HG02885 (cell line): ENCODE measurements around the gene POLE4.
A peak's percentile ranks its signal among the peaks of the same experiment; 100 is the strongest.

Experiments
- ATAC-seq: cut with Tn5 transposase; IDR thresholded peaks from one replicate; pipeline ENCODE4 v1.9.1; 2021; ENCODE audit warnings: mild to moderate bottlenecking; ENCODE audit not compliant: unreplicated experiment, poor library complexity

The POLE4 gene

DNA sequence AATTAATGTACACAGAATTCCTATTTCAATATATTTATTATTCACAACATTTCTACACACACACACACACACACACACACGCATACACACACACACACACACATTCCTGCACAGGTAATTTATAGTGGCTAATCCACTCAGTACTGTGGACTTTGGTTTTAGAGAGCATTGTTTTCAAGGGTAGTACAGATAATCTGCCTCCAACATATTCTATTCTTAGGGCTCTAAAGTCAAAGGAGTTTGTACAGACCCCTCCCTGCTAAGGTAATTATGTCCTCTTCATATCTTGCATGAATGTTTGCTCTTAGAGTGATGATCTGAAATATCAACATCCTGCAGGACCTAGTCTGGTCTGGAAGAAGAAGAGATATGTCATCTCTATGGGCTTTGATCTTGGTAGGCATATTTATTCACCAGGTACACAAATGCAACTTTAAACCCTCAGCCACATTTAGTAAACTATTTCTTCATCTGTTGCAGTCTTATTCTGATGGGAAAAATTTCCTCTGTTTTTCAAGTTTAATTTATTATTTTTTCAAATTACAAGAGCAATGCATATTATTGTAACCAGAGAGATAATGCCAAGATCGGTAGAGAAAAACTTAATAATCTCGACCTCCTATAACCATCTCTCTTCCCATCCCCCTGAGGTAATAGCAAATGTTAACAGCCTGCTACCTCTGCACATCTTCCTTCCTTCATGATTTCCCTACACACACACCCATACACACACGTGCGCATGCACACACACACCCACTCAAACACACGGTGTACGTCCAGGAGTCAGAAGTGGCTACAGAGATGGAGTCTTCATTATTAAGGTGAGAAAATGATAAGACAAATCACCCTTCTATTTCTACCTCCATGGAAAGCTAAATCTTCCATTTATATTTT is 18.3 kb upstream of the POLE4 start:
- no peak for ATAC-seq

- ATAC-seq = no peak
Measured at GRCh38 chr2:74941284-74941683, 17.2 kb upstream of the POLE4 start.

DNA sequence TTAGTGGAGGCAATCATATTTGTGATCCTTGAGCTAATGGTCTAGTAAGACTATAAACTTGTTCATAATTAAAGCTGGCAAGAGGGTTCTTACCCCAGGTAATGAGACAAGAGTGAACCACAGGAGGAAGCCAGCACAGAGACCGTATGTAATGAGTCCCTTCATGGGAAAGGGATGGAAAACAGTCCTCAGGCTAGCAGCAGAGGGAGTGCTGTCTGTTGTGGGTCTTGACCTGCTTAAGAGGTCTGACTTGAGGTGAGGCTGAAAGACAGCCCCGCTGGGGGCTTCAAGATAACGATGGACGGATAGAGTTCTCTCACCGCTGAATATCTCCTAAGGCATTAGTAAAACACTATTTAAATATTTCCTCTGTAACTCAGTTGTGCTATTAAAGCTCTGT is 16.2 kb upstream of the POLE4 start:
- ATAC-seq = no peak

GRCh38 chr2:74944987-74945787 is 13.3 kb upstream of the POLE4 start:
- peak; percentile 100 for ATAC-seq

- ATAC-seq = no peak
Measured at GRCh38 chr2:74945788-74946331, 12.6 kb upstream of the POLE4 start.

DNA sequence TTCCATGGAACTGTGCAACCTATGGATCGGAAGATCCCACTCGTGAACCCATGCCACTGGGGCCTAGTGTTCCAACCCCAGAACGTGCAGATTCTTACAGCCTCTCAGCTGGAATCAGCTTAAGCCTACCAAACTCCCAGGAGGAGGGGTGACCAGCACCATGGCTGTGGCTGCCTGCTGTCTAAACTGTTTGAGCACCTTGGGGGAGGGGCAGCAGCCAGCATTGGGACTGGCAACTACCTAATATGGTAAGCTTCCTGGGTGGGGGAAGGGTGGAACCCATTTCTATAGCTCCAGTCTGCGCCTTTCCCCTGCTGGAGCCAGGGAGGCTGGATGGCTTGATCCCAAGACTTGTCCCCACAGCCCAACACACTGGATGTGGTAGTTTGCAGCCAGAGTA is 10.7 kb upstream of the POLE4 start:
- ATAC-seq = no peak

GRCh38 chr2:74948779-74949178 is 9.7 kb upstream of the POLE4 start:
- no peak for ATAC-seq

DNA sequence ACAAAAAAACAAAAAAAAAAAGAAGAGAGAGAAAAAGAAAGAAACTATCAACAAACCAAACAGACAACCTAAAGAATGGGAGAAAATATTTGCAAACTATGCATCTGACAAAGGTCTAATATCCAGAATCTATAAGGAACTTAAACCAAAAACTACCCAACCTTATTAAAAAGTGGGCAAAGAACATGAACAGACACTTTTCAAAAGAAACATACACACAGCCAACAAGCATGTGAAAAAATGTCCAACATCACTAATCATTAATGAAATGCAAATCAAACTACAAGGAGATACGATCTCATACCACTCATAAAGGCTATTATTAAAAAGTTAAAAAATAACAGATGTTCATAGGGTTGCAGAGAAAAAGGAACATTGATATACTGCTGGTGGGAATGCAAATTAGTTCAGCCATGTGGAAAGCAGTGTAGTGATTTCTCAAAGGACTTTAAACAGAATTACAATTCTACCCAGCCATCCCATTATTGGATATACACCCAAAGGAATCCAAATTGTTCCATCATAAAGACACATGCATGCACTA is 7.2 kb upstream of the POLE4 start:
- no peak for ATAC-seq

DNA sequence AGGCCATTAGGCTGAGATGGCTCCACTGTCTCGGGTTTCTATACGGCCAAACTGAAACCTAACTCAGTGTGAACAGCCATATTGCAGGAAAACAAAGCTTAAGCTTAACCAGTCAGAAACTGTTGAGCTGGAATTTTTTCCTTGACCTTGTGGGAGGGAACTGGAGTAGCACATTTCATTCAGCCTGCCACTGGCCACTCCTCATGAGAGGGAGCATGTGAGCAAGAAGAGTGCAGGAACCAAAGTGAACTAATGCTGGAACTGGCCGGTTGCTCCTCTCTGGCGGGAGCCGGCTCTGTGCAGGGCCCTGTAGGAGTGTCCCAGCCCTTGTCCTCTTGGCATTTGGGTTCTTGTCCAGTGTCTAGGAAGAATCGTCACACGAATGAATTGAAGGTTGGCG is 5.9 kb upstream of the POLE4 start:
- ATAC-seq = no peak

- ATAC-seq = no peak
Measured at GRCh38 chr2:74953796-74954499, 4.5 kb upstream of the POLE4 start.

DNA sequence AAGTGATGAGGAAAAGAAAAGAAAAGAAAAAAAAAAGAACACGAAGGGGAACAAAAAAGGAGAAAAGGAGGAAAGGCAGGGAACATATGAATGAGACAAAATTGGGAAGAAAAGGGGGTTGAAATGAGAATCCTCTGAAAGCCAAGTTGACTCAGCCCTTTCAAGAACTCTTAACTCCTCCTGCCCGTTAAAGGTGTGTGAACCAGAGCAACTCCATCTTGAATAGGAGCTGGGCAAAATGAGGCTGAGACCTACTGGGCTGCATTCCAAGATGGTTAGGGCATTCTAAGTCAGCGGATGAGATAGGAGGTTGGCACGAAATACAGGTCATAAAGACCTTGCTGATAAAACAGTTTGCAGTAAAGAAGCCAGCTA is 4.0 kb upstream of the POLE4 start:
- ATAC-seq = no peak

GRCh38 chr2:74957886-74958273 is 563 bp upstream of the POLE4 start:
- ATAC-seq = no peak

DNA sequence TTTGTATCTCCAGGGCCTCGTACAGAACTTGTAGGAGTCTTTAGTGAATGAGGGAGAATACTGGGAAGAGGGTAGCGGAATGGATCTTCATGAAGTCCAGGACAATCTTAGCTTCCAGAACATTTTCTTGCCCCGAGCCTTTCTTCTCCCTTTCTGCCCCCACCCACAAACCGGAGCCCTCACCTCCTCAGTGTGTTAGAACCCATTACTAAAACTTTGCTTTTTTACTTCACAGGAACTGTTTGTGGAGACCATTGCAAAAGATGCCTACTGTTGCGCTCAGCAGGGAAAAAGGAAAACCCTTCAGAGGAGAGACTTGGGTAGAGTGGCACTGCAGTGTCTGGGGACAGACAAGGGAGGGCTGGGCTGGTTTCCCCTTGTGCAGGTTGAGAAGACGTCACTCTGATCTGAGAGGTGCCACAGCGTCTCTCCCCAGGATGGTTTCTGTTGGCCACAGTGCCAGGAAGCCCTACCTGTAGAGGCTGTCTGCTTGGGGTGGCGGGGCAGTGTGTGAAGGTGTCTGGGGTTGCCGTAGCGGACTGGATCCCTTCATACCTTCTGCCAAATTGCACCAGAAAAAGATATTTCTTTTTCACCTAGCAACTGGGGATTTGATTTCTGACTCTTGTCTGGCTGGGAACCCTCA is 786 bp downstream of the POLE4 start:
- no peak for ATAC-seq

DNA sequence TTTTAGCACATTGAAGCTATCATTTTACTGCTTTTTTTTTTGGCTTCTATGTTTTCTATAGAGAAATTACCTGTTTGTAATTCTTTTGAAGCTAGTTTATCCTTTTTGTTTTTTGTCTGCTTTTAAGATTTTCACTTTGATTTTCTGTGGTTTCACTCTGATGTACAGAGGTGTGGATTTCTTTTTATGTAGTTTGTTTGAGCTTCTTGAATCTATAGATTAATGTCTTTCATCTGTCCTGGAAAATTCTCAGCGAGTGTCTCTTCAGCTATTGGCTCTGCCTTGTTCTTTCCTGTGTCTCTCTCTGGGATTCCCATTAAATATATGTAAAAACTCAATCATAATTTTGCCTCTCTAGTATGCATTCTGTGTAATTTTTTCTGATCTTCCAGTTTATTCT is 8.4 kb downstream of the POLE4 start:
- no peak for ATAC-seq

- no peak for ATAC-seq
Measured at GRCh38 chr2:74975016-74975415, 16.6 kb downstream of the POLE4 start.

DNA sequence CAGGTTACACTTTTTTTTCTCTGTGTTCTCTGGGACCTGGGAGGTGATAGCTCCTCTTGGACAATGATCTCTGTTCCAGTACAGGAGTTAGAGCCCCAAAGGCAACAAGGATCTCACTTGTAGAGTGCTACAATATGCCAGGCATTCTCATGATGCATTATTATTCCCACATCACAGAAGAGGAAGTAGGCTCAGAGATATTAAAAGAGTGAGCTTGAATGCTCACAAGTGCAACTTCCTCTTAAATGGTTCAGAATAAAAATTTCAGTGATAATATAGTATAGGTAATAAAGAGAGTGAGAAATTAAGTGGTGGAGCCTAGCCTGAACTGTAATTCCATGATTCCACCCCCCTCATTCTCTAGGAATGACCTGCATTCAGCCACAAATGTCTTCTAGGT is 21.4 kb downstream of the POLE4 start:
- ATAC-seq = no peak

GRCh38 chr2:74982577-74982976 is 24.1 kb downstream of the POLE4 start:
- no peak for ATAC-seq

DNA sequence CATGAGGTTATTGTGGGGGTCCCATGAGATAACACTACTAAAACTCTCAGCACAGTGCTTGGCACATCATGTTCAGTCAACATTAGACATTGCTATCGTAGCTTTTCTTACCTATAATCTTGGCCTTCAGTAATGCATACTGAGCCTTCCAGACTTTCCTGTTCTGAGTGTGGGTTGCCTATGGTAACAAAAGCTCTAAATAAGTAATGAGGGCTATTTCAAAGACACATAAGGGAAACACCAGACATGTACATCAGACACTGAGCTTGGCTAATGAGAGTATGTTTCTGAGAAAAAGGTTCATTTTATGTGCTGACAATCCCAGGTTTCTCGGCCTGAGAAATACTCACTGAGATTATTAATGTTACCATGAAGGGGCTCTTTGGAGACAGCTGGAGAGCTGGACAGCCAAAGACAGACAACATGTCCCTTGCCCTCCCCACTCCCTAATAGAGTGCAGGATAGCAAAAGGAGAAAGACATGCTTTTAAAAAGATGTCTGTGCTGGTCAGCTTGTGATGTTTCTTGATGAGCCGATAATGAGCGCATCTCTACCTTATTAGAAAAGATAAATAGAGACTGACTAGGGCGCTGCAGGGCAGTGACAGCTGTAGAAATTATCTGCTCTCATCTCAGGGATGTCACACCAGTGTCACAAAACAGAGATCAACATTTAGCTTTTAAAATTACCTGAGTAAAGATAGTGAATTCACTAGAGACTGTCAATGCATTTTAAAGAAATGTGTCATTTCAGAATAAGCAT is 25.4 kb downstream of the POLE4 start:
- ATAC-seq = no peak

DNA sequence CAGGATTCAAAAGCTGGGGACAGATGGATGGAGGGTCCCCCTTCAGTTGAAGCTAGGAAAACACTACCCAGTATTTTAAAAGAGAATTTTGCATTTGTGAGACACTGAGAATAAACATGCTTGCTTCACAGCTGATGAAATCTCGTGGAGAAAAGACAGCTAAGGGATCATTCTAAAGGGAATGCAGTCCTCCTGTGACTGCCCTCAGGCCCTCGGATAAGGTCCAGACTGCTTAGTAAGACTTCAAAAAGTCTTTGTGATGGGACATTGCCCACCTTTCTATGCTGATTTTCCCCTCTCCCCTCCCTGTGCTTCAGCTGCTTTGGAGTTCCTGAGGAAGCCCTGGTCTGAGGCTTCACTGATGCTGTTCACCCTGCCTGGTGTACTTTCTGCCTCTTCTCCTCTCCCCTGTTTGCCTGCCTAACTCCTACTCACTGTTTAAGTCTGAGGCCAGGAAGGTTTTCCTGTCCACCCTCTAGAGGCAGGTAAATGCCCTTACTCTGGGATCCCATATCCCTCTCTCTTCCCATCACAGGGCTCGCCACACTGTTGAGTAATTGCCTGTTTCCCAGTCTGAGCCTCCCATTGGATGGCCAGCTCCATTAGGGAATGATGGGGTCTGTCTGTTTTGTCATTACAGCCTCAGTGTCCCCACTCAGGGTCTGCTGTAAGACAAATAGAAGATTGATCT is 26.6 kb downstream of the POLE4 start:
- no peak for ATAC-seq
